Measurements from ENCODE around the gene BATF. TPM values are rescaled to one million over a fixed set of nuclear protein-coding genes. Genes with fewer than 3 reads are reported as not detected.

The BATF gene
- total RNA-seq, 1 experiment from 2014 or later: not detected

GRCh38 chr14:75543786-75544185 is 21.5 kb downstream of the BATF start:
- BruUV-seq (replicated peaks): no TSS peak
- H3K9me3 ChIP-seq (ENCODE audit: control insufficient read depth, insufficient read depth, low read depth, low read length): no peaks in the 10 kb centered on the region
- H3K27ac ChIP-seq (ENCODE audit: low read length): no peak overlapping the region
- no peaks in the 10 kb centered on the region for H3K36me3 ChIP-seq (ENCODE audit: control insufficient read depth, insufficient read depth, low read length)
- ChIA-PET POLR2A (no interaction called here), CTCF (no interaction called here)
- no peak for ATAC-seq
- in situ Hi-C loops (cut with HindIII; ENCODE audit: low pct_unique_long_range_greater_than_20kb, low sequenced_read_pairs) (no loop called here), intact Hi-C loops (cut with micrococcal nuclease; ENCODE audit: unreplicated experiment) (no loop called here)
- no peaks in the 10 kb centered on the region for H3K4me1 ChIP-seq (ENCODE audit: control insufficient read depth, insufficient read depth, low read length)
- H3K27me3 ChIP-seq (ENCODE audit: control insufficient read depth, insufficient read depth, low read length): no peaks in the 10 kb centered on the region
- TF ChIP-seq TCF7L2 (IDR thresholded peaks at IDR 0.05; ENCODE audit: low read depth, low read length): no peak
- no peak for TF ChIP-seq SIN3A (IDR thresholded peaks at IDR 0.05; ENCODE audit: borderline replicate concordance, insufficient read depth, low read depth, low read length)
- no peak for TF ChIP-seq REST (IDR thresholded peaks at IDR 0.05; ENCODE audit: insufficient read depth in 1 of 2, low read depth in 2 of 2, low read length in 1 of 2)
- TF ChIP-seq CTCF (IDR thresholded peaks at IDR 0.05): no peak
- no peak for TF ChIP-seq POLR2AphosphoS5 (IDR thresholded peaks at IDR 0.05; ENCODE audit: low read depth, low read length)
- no peak overlapping the region for H3K4me3 ChIP-seq (ENCODE audit: low read depth in 2 of 2, low read length in 2 of 2)
- DNase-seq (ENCODE audit: low read depth, low spot score): no peak

- intact Hi-C loops (cut with micrococcal nuclease; ENCODE audit: unreplicated experiment): no loop called here
Observed at GRCh38 chr14:75545907-75546306, 23.6 kb downstream of the BATF start.

More at GRCh38 chr14:75545907-75546306, 23.6 kb downstream of the BATF start:
- no peaks in the 10 kb centered on the region for H3K36me3 ChIP-seq (ENCODE audit: control insufficient read depth, insufficient read depth, low read length)
- BruUV-seq (replicated peaks): no TSS peak
- in situ Hi-C loops (cut with HindIII; ENCODE audit: low pct_unique_long_range_greater_than_20kb, low sequenced_read_pairs): no loop called here
- ChIA-PET POLR2A (no interaction called here), CTCF (no interaction called here)
- H3K27me3 ChIP-seq (ENCODE audit: control insufficient read depth, insufficient read depth, low read length): no peaks in the 10 kb centered on the region
- H3K27ac ChIP-seq (ENCODE audit: low read length): no peak overlapping the region
- ATAC-seq: no peak
- no peak for DNase-seq (ENCODE audit: low read depth, low spot score)
- no peaks in the 10 kb centered on the region for H3K9me3 ChIP-seq (ENCODE audit: control insufficient read depth, insufficient read depth, low read depth, low read length)
- H3K4me1 ChIP-seq (ENCODE audit: control insufficient read depth, insufficient read depth, low read length): no peaks in the 10 kb centered on the region
- TF ChIP-seq POLR2AphosphoS5 (IDR thresholded peaks at IDR 0.05; ENCODE audit: low read depth, low read length): no peak
- no peak for TF ChIP-seq TCF7L2 (IDR thresholded peaks at IDR 0.05; ENCODE audit: low read depth, low read length)
- TF ChIP-seq SIN3A (IDR thresholded peaks at IDR 0.05; ENCODE audit: borderline replicate concordance, insufficient read depth, low read depth, low read length): no peak
- TF ChIP-seq REST (IDR thresholded peaks at IDR 0.05; ENCODE audit: insufficient read depth in 1 of 2, low read depth in 2 of 2, low read length in 1 of 2): no peak
- TF ChIP-seq CTCF (IDR thresholded peaks at IDR 0.05): no peak
- no peak overlapping the region for H3K4me3 ChIP-seq (ENCODE audit: low read depth in 2 of 2, low read length in 2 of 2)
